Bronchus fibroblast of lung (primary cell): ENCODE measurements around the gene ATP2A3. TPM values are rescaled to one million over a fixed set of nuclear protein-coding genes. Genes with fewer than 3 reads are reported as not detected.

ENCODE experiments used
- total RNA-seq: library from RNA; depleted of rRNA; stranded (reverse); fragments of >200 nt; gene quantifications from 2 replicates; pipeline ENCODE4 v1.2.3, GENCODE V29; 2015

The ATP2A3 gene
- total RNA-seq, result 0.45 and 0.84 TPM in 2 replicates

DNA sequence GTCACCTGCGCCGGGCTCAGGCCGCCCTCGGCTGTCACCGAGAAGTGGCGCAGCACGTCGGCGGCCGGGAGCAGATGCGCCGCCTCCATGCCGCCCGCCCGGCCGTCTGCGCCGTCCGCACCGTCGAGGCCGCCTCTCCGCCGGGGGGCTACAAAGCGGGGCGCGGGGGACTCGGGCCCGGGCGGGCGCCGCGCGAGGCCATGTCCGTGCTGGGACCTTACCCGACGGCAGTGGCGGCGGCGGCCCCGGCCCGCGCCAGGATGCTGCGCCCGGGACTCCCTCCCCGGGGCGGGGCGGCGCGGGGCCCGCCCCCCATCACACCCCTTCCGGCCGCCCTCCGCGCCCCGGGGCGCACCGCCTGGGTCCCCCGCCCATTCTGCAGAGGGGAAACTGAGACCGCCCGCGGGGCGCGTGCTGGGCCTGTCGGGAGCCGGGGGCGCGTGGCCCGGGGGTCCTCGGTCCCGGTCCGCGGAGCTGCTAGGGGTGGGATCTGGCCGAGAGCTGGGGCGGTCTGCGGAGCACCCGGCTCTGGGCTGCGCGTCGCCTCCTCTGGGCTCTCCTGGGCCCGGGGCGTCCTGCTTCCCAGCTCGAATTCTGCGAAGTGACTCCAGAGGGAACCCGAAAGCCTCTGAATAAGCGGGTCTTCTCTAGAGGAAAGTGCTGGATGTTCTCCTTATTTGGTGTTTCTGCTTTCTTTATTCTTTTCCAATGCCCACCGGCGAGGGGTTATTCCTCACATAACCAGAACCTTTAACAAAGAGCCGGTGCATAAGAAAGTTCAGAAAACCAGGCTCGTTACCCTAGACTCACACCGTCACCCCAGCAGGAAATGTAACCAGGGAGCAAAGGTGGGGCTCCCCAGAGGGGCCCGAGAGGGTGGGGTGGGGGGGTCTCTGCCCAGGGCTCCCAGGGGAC lies at the start of gene ATP2A3:
TSS of gene ATP2A3 (minus strand) at position 235 of the 915 bp plus-strand sequence. CDS start at position 89, 146 bp downstream.

GRCh38 chr17:3915995-3916696 lies 48.1 kb downstream of the ATP2A3 start, which contains the start of gene P2RX1:
TSS of gene P2RX1 (minus strand) at chr17:3916465. CDS start at chr17:3916225, 240 bp downstream.

GRCh38 chr17:3893003-3893719 lies 71.1 kb downstream of the ATP2A3 start, which contains the start of gene CAMKK1:
TSS of gene CAMKK1 (minus strand) at chr17:3893053. CDS start at chr17:3885687, 7,366 bp downstream.

Other genes with a start within 250 kb of the ATP2A3 start
- gene HASPIN, start 240.5 kb downstream of the ATP2A3 start, total RNA-seq, result 9.7 and 13.1 TPM in 2 replicates
- gene ITGAE, start 163.2 kb downstream of the ATP2A3 start, total RNA-seq, result 20.8 and 28.7 TPM in 2 replicates
- 9.1 and 10.3 TPM in 2 replicates for gene NCBP3, start 118.2 kb downstream of the ATP2A3 start, total RNA-seq
- gene CAMKK1, start 71.4 kb downstream of the ATP2A3 start, total RNA-seq, result 3.1 and 3.5 TPM in 2 replicates
- gene P2RX1, start 48.0 kb downstream of the ATP2A3 start, total RNA-seq, result under 0.01 TPM in 1 of 2 replicates, not detected in the other
- gene ZZEF1, start 178.6 kb upstream of the ATP2A3 start, total RNA-seq, result 11.9 and 12.6 TPM in 2 replicates
- gene CYB5D2, start 178.8 kb upstream of the ATP2A3 start, total RNA-seq, result 13.7 and 14.5 TPM in 2 replicates